WTC11 (cell line): ENCODE measurements around the gene ENTREP3. TPM values are rescaled to one million over a fixed set of nuclear protein-coding genes. Genes with fewer than 3 reads are reported as not detected.

Experiments
- ATAC-seq: fragments of 200-7000 bp; cut with Tn5 transposase; 2 replicates; pipeline ENCODE4 v1.10.0; 2021; ENCODE audit warnings: mild to moderate bottlenecking, moderate library complexity
- CTCF ChIA-PET: fragments of 300-600 bp; sonication (Branson Sonifier 250); formaldehyde crosslinking; loops from one replicate; lab custom pipeline; 2021; ENCODE audit warnings: antibody characterized with exemption; lab: Charles Lee
- POLR2A ChIA-PET: fragments of 350-600 bp; sonication (Branson Sonifier 250); formaldehyde crosslinking; loops from one replicate; lab custom pipeline; 2021; ENCODE audit warnings: antibody characterized with exemption; lab: Charles Lee
- DNase-seq: peaks from one replicate; pipeline ENCODE4 v3.0.0; 2021; ENCODE audit warnings: low spot score
- H3K27ac Mint-ChIP-seq: 2 replicates; pipeline ENCODE4 v1.8.0; 2021; ENCODE audit warnings: mixed read lengths
- H3K27me3 Mint-ChIP-seq: 2 replicates; pipeline ENCODE4 v1.8.0; 2021; ENCODE audit warnings: low read depth, mild to moderate bottlenecking, moderate library complexity, mixed read lengths
- H3K36me3 Mint-ChIP-seq: 2 replicates; pipeline ENCODE4 v1.8.0; 2021; ENCODE audit warnings: mixed read lengths
- H3K4me1 Mint-ChIP-seq: 2 replicates; pipeline ENCODE4 v1.8.0; 2022; ENCODE audit warnings: mixed read lengths
- H3K4me3 Mint-ChIP-seq: 2 replicates; pipeline ENCODE4 v1.8.0; 2021; ENCODE audit warnings: mild to moderate bottlenecking, moderate library complexity, mixed read lengths
- H3K9me3 Mint-ChIP-seq: 2 replicates; pipeline ENCODE4 v1.8.0; 2021; ENCODE audit warnings: mixed read lengths
- CREB1 ChIP-seq: sonication (generic); formaldehyde crosslinking; IDR thresholded peaks from 2 replicates; pipeline ENCODE4 v1.8.0; 2023; ENCODE audit warnings: mild to moderate bottlenecking, missing genetic modification reagents
- E2F1 ChIP-seq: sonication (generic); formaldehyde crosslinking; IDR thresholded peaks from 2 replicates; pipeline ENCODE4 v1.8.0; 2022; ENCODE audit warnings: mild to moderate bottlenecking, missing genetic modification reagents
- E2F4 ChIP-seq: sonication (generic); formaldehyde crosslinking; IDR thresholded peaks from 2 replicates; pipeline ENCODE4 v1.8.1; 2022; ENCODE audit warnings: low read depth, mild to moderate bottlenecking, moderate library complexity, missing genetic modification reagents, borderline replicate concordance
- FOXJ3 ChIP-seq: sonication (generic); formaldehyde crosslinking; IDR thresholded peaks from 2 replicates; pipeline ENCODE4 v1.9.0; 2021; ENCODE audit warnings: missing genetic modification reagents, mild to moderate bottlenecking, borderline replicate concordance
- GABPB1 ChIP-seq: sonication (generic); formaldehyde crosslinking; IDR thresholded peaks from 2 replicates; pipeline ENCODE4 v1.8.1; 2023; ENCODE audit warnings: mild to moderate bottlenecking, missing genetic modification reagents
- HMGXB4 ChIP-seq: sonication (generic); formaldehyde crosslinking; IDR thresholded peaks from 2 replicates; pipeline ENCODE4 v1.8.1; 2023; ENCODE audit warnings: mild to moderate bottlenecking, moderate library complexity, missing genetic modification reagents
- MYBL2 ChIP-seq: sonication (generic); formaldehyde crosslinking; IDR thresholded peaks from 2 replicates; pipeline ENCODE4 v1.8.1; 2023; ENCODE audit warnings: mild to moderate bottlenecking, moderate library complexity, missing genetic modification reagents
- SP1 ChIP-seq: sonication (generic); formaldehyde crosslinking; conservative IDR thresholded peaks from 2 replicates; pipeline ENCODE4 v1.8.1; 2022; ENCODE audit warnings: missing genetic modification reagents
- TCF7 ChIP-seq: sonication (generic); formaldehyde crosslinking; IDR thresholded peaks from 2 replicates; pipeline ENCODE4 v1.8.0; 2022; ENCODE audit warnings: mild to moderate bottlenecking, low read depth, missing genetic modification reagents, moderate library complexity
- TEAD1 ChIP-seq: sonication (generic); formaldehyde crosslinking; IDR thresholded peaks from 2 replicates; pipeline ENCODE4 v1.8.0; 2022; ENCODE audit warnings: mild to moderate bottlenecking, missing genetic modification reagents
- ZBTB43 ChIP-seq: sonication (generic); formaldehyde crosslinking; IDR thresholded peaks from 2 replicates; pipeline ENCODE4 v1.8.1; 2023; ENCODE audit warnings: mild to moderate bottlenecking, missing genetic modification reagents
- ZNF219 ChIP-seq: sonication (generic); formaldehyde crosslinking; IDR thresholded peaks from 2 replicates; pipeline ENCODE4 v1.8.0; 2023; ENCODE audit warnings: missing genetic modification reagents, mild to moderate bottlenecking, borderline replicate concordance
- ZNF281 ChIP-seq: sonication (generic); formaldehyde crosslinking; IDR thresholded peaks from 2 replicates; pipeline ENCODE4 v1.8.0; 2023; ENCODE audit warnings: mild to moderate bottlenecking, missing genetic modification reagents
- ZNF512 ChIP-seq: sonication (generic); formaldehyde crosslinking; IDR thresholded peaks from 2 replicates; pipeline ENCODE4 v1.8.1; 2022; ENCODE audit warnings: missing genetic modification reagents, borderline replicate concordance
- ZNF532 ChIP-seq: fragments of 250-450 bp; sonication (Bioruptor Pico); IDR thresholded peaks from 2 replicates; pipeline ENCODE4 v1.9.0; 2021; ENCODE audit warnings: mild to moderate bottlenecking, borderline replicate concordance
- ZNF671 ChIP-seq: fragments of 250-450 bp; sonication (Bioruptor Pico); IDR thresholded peaks from 2 replicates; pipeline ENCODE4 v1.8.0; 2021; ENCODE audit warnings: mild to moderate bottlenecking
- total RNA-seq: library from RNA; stranded (reverse); gene quantifications from 3 replicates; pipeline ENCODE4 v1.2.3, GENCODE V29; 2021

The ENTREP3 gene
- total RNA-seq, 1 experiment from 2014 or later, result 67.8 TPM

DNA sequence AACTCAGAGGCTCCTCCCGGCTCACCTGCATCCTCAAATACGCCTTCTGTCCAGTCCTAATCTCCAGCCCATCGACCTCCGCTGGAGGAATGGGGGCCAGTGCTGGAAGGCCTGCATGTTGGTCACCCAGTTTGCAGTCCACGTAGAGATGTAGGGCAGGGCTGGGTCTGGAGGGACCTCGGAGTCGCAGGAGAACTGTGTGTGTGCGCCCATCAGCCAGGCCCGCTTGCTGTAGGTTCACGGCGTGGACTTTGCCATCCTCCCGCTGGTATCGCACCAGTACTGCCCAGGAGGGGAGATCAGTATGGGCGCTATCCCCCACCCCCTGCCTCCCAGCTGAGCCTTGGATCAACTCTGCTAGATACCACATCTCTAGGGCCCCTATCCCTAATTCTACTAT is 50.2 kb downstream of the ENTREP3 start:
- ChIA-PET CTCF (interaction anchor here (1.7 to 3.3 kb wide), 3 partner anchors 9 to 46 kb away, joined by 3 to 36 read pairs (median 23); partner anchors contain the start of gene KRTCAP2), POLR2A (interaction anchor here (1.5 kb wide), 1 partner anchor 9 kb away, joined by 5 read pairs; no protein-coding TSS in a partner anchor)
- DNase-seq (no peak), ATAC-seq (no peak)
- peaks cover 19% of the 10 kb centered on the region for H3K4me1 Mint-ChIP-seq
- peaks cover 36% of the 10 kb centered on the region for H3K36me3 Mint-ChIP-seq
- peaks cover 9% of the 10 kb centered on the region for H3K27me3 Mint-ChIP-seq
- TF ChIP-seq ZBTB43 (CRISPR knock-in tag) (no peak), MYBL2 (CRISPR knock-in tag) (0 out of 2 replicates have a peak, but pooled peaks have one; percentile 18), E2F1 (no peak), TEAD1 (CRISPR knock-in tag) (no peak), CREB1 (CRISPR knock-in tag) (no peak), ZNF281 (no peak), GABPB1 (no peak), HMGXB4 (CRISPR knock-in tag) (no peak)
- no peak overlapping the region for H3K4me3 Mint-ChIP-seq
- H3K9me3 Mint-ChIP-seq, result no peaks in the 10 kb centered on the region
- H3K27ac Mint-ChIP-seq, result no peak overlapping the region

- DNase-seq (no peak), ATAC-seq (no peak)
- POLR2A ChIA-PET, result interaction anchor here (0.5 to 2.5 kb wide), 2 partner anchors 9 to 77 kb away, joined by 3 to 12 read pairs; no protein-coding TSS in a partner anchor
- Mint-ChIP-seq H3K9me3 (no peaks in the 10 kb centered on the region), H3K36me3 (peaks cover 56% of the 10 kb centered on the region), H3K27me3 (peaks cover 9% of the 10 kb centered on the region), H3K4me3 (no peak overlapping the region), H3K4me1 (peaks cover 17% of the 10 kb centered on the region), H3K27ac (peak overlapping the region; percentile 70; the same call in 1 of the 2 replicates)
- CTCF ChIA-PET, result interaction anchor here (2.0 kb wide), 1 partner anchor 9 kb away, joined by 9 read pairs; no protein-coding TSS in a partner anchor
- no peak for TF ChIP-seq ZBTB43 (CRISPR knock-in tag)
- TF ChIP-seq SP1 (CRISPR knock-in tag), result no peak
- TF ChIP-seq ZNF512 (CRISPR knock-in tag), result no peak
- TF ChIP-seq ZNF219 (CRISPR knock-in tag), result no peak
- TF ChIP-seq ZNF532 (CRISPR knock-in tag), result no peak
- no peak for TF ChIP-seq ZNF671 (CRISPR knock-in tag)
- TF ChIP-seq FOXJ3 (CRISPR knock-in tag), result no peak
- no peak for TF ChIP-seq E2F4 (CRISPR knock-in tag)
- no peak for TF ChIP-seq TCF7 (CRISPR knock-in tag)
Measured at GRCh38 chr1:155202731-155203515, 52.4 kb downstream of the ENTREP3 start.
